PFSK-1 (cell line): Measurements from ENCODE around the gene GMPS.

Experiments
- POLR2AphosphoS5 ChIP-seq: IDR thresholded peaks from 2 replicates; pipeline ENCODE4 v1.6.1; 2012; ENCODE audit warnings: low read depth, mild to moderate bottlenecking, control low read depth, low read length, moderate library complexity
- SIN3A ChIP-seq: IDR thresholded peaks from 2 replicates; pipeline ENCODE4 v1.6.1; 2012; ENCODE audit warnings: mild to moderate bottlenecking, low read length, moderate library complexity, borderline replicate concordance; ENCODE audit not compliant: insufficient read depth
- TAF1 ChIP-seq: IDR thresholded peaks from 2 replicates; pipeline ENCODE4 v1.6.1; 2012; ENCODE audit warnings: low read length, control low read depth, borderline replicate concordance; ENCODE audit not compliant: insufficient read depth

GRCh38 chr3:155991212-155991611, 120.8 kb downstream of the GMPS start:
- TF ChIP-seq SIN3A (no peak), TAF1 (no peak), POLR2AphosphoS5 (no peak)
